HepG2 (cell line): ENCODE data around the gene PLCL2. TPM values are rescaled to one million over a fixed set of nuclear protein-coding genes. Genes with fewer than 3 reads are reported as not detected.

Source experiments
- ATAC-seq: fragments of 200-7000 bp; cut with Tn5 transposase; 3 replicates; pipeline ENCODE4 v1.9.1; 2020; ENCODE audit warnings: mild to moderate bottlenecking, moderate library complexity
- BruUV-seq: library from RNA; stranded (reverse); fragments of 400-500 nt; replicated peaks from 2 replicates; lab custom pipeline; 2021; lab: Mats Ljungman, UMichigan
- CTCF ChIA-PET: fragments of 300-600 bp; formaldehyde crosslinking; extraction: SDS; loops from one replicate; lab custom pipeline; 2021; ENCODE audit warnings: low total read pairs, inconsistent platforms, low intra/inter-chr PET ratio; lab: Yijun Ruan, JAX
- POLR2A ChIA-PET: fragments of 350-600 bp; sonication (Branson Sonifier 250); formaldehyde crosslinking; loops from one replicate; lab custom pipeline; 2020; ENCODE audit warnings: antibody characterized with exemption, inconsistent platforms; lab: Yijun Ruan, JAX
- DNase-seq: peaks from one replicate; pipeline ENCODE4 v3.0.0-alpha.2; 2015; ENCODE audit warnings: low spot score
- FAIRE-seq: peaks from 3 replicates; lab custom pipeline; 2011; peaks lifted over from hg19 to GRCh38; lab: Jason Lieb, UNC
- H2AFZ ChIP-seq: one replicate; pipeline ENCODE4 v1.6.1; 2011; ENCODE audit warnings: low read length, inconsistent platforms
- H3K27ac ChIP-seq: fragments of 300-600 bp; 3 replicates; pipeline ENCODE4 v1.8.0; 2011; ENCODE audit warnings: mixed run types, mild to moderate bottlenecking, mixed read lengths, low read length, inconsistent platforms; ENCODE audit not compliant: insufficient read depth; ENCODE audit errors: extremely low read length
- H3K27me3 ChIP-seq, 2 experiments: fragments of 200-600 bp in 1 of 2; 2 replicates in 1 of 2; 3 replicates in 1 of 2; pipeline versions ENCODE4 v1.6.0 to v1.8.0; 2011; ENCODE audit warnings: low read length in 2 of 2, mild to moderate bottlenecking in 2 of 2, moderate library complexity in 2 of 2, inconsistent platforms in 1 of 2; ENCODE audit not compliant: insufficient read depth in 2 of 2, control insufficient read depth in 1 of 2
- H3K36me3 ChIP-seq, 2 experiments: fragments of 200-600 bp in 1 of 2; replicated peaks in 1 of 2; 2 replicates in 1 of 2; 3 replicates in 1 of 2; pipeline versions ENCODE4 v1.5.1 to v1.8.0; 2011; ENCODE audit warnings: low read length in 2 of 2, inconsistent platforms in 1 of 2; ENCODE audit not compliant: insufficient read depth in 2 of 2, control insufficient read depth in 1 of 2
- H3K4me1 ChIP-seq: 2 replicates; pipeline ENCODE4 v1.5.1; 2012; ENCODE audit warnings: low read length, inconsistent platforms; ENCODE audit not compliant: insufficient read depth
- H3K4me2 ChIP-seq: 2 replicates; pipeline ENCODE4 v1.6.0; 2011; ENCODE audit warnings: low read depth, low read length, inconsistent platforms
- H3K4me3 ChIP-seq, 3 experiments: fragments of 200-600 bp in 1 of 3; sonication (generic), shearing (Covaris generic) in 1 of 3; replicated peaks in 1 of 3; 2 replicates each; pipeline ENCODE4 v1.5.1; 2011 to 2016; ENCODE audit warnings: low read length in 3 of 3, inconsistent platforms in 2 of 3, low read depth in 2 of 3, mild to moderate bottlenecking in 2 of 3, control low read depth in 1 of 3, mixed read lengths in 1 of 3; ENCODE audit not compliant: insufficient read depth in 1 of 3
- H3K79me2 ChIP-seq: one replicate; pipeline ENCODE4 v1.6.1; 2011; ENCODE audit warnings: low read length, inconsistent platforms; ENCODE audit not compliant: insufficient read depth
- H3K9ac ChIP-seq: 2 replicates; pipeline ENCODE4 v1.6.0; 2011; ENCODE audit warnings: mild to moderate bottlenecking, low read depth, low read length, inconsistent platforms; ENCODE audit not compliant: insufficient read depth
- H3K9me3 ChIP-seq: 2 replicates; pipeline ENCODE4 v1.5.1; 2012; ENCODE audit warnings: mild to moderate bottlenecking, low read length
- H4K20me1 ChIP-seq: 2 replicates; pipeline ENCODE4 v1.6.0; 2011; ENCODE audit warnings: inconsistent platforms, mild to moderate bottlenecking, low read length, moderate library complexity; ENCODE audit not compliant: insufficient read depth
- ARNT ChIP-seq: fragments of 450-650 bp; IDR thresholded peaks from 2 replicates; pipeline ENCODE4 v1.6.1; 2017
- CREM ChIP-seq, 2 experiments: sonication (generic) in 1 of 2; formaldehyde crosslinking in 1 of 2; IDR thresholded peaks; 2 replicates each; pipeline versions ENCODE4 v1.4.0 to v1.6.1; 2016 to 2020; ENCODE audit warnings: antibody characterized with exemption in 1 of 2, mild to moderate bottlenecking in 1 of 2, missing genetic modification reagents in 1 of 2
- ETV5 ChIP-seq: IDR thresholded peaks from 2 replicates; pipeline ENCODE4 v1.6.1; 2018; ENCODE audit warnings: missing biosample characterization, missing genetic modification reagents, inconsistent platforms, borderline replicate concordance
- GATA4 ChIP-seq: sonication (generic); IDR thresholded peaks from 2 replicates; pipeline ENCODE4 v1.6.1; 2016; ENCODE audit warnings: antibody characterized with exemption, low read depth, borderline replicate concordance
- KAT2B ChIP-seq: fragments of 150-350 bp; IDR thresholded peaks from 2 replicates; pipeline ENCODE4 v1.6.1; 2014; ENCODE audit warnings: low read depth, low read length, borderline replicate concordance
- NKX3-1 ChIP-seq: sonication (generic); formaldehyde crosslinking; IDR thresholded peaks from 2 replicates; pipeline ENCODE4 v1.5.0; 2020; ENCODE audit warnings: missing genetic modification reagents
- RBFOX2 ChIP-seq: fragments of 200-400 bp; formaldehyde crosslinking; IDR thresholded peaks from 2 replicates; pipeline ENCODE4 v1.6.1; 2017; ENCODE audit warnings: low read depth, mild to moderate bottlenecking, low read length
- TCF7 ChIP-seq: sonication (generic); IDR thresholded peaks from 2 replicates; pipeline ENCODE4 v1.6.1; 2016; ENCODE audit warnings: antibody characterized with exemption, low read depth
- ZBTB34 ChIP-seq: sonication (generic); formaldehyde crosslinking; IDR thresholded peaks from 2 replicates; pipeline ENCODE4 v1.8.0; 2022; ENCODE audit warnings: mild to moderate bottlenecking, missing genetic modification reagents
- ZBTB37 ChIP-seq: sonication (generic); formaldehyde crosslinking; IDR thresholded peaks from 2 replicates; pipeline ENCODE4 v1.4.0; 2020; ENCODE audit warnings: mild to moderate bottlenecking, missing genetic modification reagents
- ZNF280B ChIP-seq: sonication (generic); formaldehyde crosslinking; IDR thresholded peaks from 2 replicates; pipeline ENCODE4 v1.5.0; 2020; ENCODE audit warnings: missing genetic modification reagents, mild to moderate bottlenecking, borderline replicate concordance
- ZNF530 ChIP-seq: sonication (generic); formaldehyde crosslinking; IDR thresholded peaks from 2 replicates; pipeline ENCODE4 v1.5.0; 2020; ENCODE audit warnings: low read depth, mild to moderate bottlenecking, missing genetic modification reagents
- ZNF552 ChIP-seq: sonication (generic); formaldehyde crosslinking; IDR thresholded peaks from 2 replicates; pipeline ENCODE4 v1.9.0; 2022; ENCODE audit warnings: missing genetic modification reagents, mild to moderate bottlenecking, borderline replicate concordance
- ZNF577 ChIP-seq: sonication (generic); formaldehyde crosslinking; IDR thresholded peaks from 2 replicates; pipeline ENCODE4 v1.4.0; 2020; ENCODE audit warnings: mild to moderate bottlenecking, low read depth, missing genetic modification reagents, borderline replicate concordance
- ZNF790 ChIP-seq: sonication (generic); formaldehyde crosslinking; IDR thresholded peaks from 2 replicates; pipeline ENCODE4 v1.8.0; 2022; ENCODE audit warnings: missing genetic modification reagents, mild to moderate bottlenecking, borderline replicate concordance
- WGBS: methylation state at CpG from one replicate; pipeline ENCODE4 v1.1.6; 2017; ENCODE audit warnings: low lambda C conversion rate; 5-methylcytosine and 5-hydroxymethylcytosine counted together
- in situ Hi-C: cut with HindIII; loops from 2 replicates; pipeline ENCODE4 v1.10.0; 2017; ENCODE audit warnings: low pct_unique_long_range_greater_than_20kb; ENCODE audit not compliant: extremely low pct_ligation_motif_present
- intact Hi-C: fragments of 100-400 bp; cut with micrococcal nuclease; formaldehyde crosslinking; loops from one replicate; pipeline ENCODE4 v1.10.0; 2022; ENCODE audit not compliant: unreplicated experiment
- polyA plus RNA-seq, 8 experiments: library from polyadenylated mRNA; depleted of rRNA in 3 of 8; stranded (reverse) in 7 of 8; unstranded in 1 of 8; fragments of >200 nt; fragmentation: Illumina TruSeq in 4 of 8; extraction: Trizol in 4 of 8; gene quantifications; 2 replicates each; pipeline versions ENCODE4 v1.2.1 to v1.2.3, GENCODE V29; 2011 to 2016; ENCODE audit warnings: low read depth in 4 of 8, missing spikeins in 1 of 8, mixed read lengths in 1 of 8; ENCODE audit not compliant: insufficient read depth in 1 of 8
- total RNA-seq, 5 experiments: library from RNA; depleted of rRNA; stranded (reverse); fragments of >200 nt; fragmentation: Illumina TruSeq; extraction: Trizol; gene quantifications; 2 replicates each; pipeline ENCODE4 v1.2.3, GENCODE V29; 2016; ENCODE audit warnings: low read depth in 1 of 5
- TF ChIP-seq, protein P1 (sequence below): sonication (generic); formaldehyde crosslinking; IDR thresholded peaks from 2 replicates; pipeline ENCODE4 v1.5.1; 2020; ENCODE audit warnings: missing genetic modification reagents, mild to moderate bottlenecking, borderline replicate concordance

PLCL2 gene
- total and polyA plus RNA-seq, 2 of the 13 experiments (the other 11 are each of a cell fraction or from before 2014, with no cell fraction given), result not detected

- POLR2A ChIA-PET, result no interaction called here
- Histone ChIP-seq H3K9ac (no peak overlapping the region), H3K36me3 (no peaks in the 10 kb centered on the region), H3K4me3 (no peak overlapping the region), H4K20me1 (no peaks in the 10 kb centered on the region), H2AFZ (no peak overlapping the region), H3K27me3 (peaks cover 0 to 10% of the 10 kb centered on the region in 2 experiments; a peak in 1 of 5 replicates), H3K27ac (no peak overlapping the region), H3K79me2 (no peaks in the 10 kb centered on the region), H3K9me3 (no peaks in the 10 kb centered on the region), H3K4me1 (no peaks in the 10 kb centered on the region), H3K4me2 (no peak overlapping the region)
- DNase-seq (no peak), FAIRE-seq (no peak), ATAC-seq (no peak)
- in situ Hi-C loops (no loop called here), intact Hi-C loops (no loop called here)
- CTCF ChIA-PET, result no interaction called here
- WGBS, result 1% methylated on average over 4 of the region's 4 CpGs
- TF ChIP-seq KAT2B (no peak), TCF7 (no peak), ZBTB34 (CRISPR knock-in tag) (no peak), CREM (IDR thresholded peaks at IDR 0.05) (no peak), CREM (CRISPR knock-in tag; IDR thresholded peaks at IDR 0.05) (no peak), ARNT (no peak), ZNF552 (no peak), ZNF530 (CRISPR knock-in tag) (no peak), NKX3-1 (no peak), ZBTB37 (CRISPR knock-in tag) (no peak), GATA4 (no peak), ZNF280B (CRISPR knock-in tag) (no peak), ETV5 (CRISPR knock-in tag) (no peak), RBFOX2 (no peak), ZNF790 (CRISPR knock-in tag) (no peak), ZNF577 (no peak)
- TF ChIP-seq, protein P1, sequence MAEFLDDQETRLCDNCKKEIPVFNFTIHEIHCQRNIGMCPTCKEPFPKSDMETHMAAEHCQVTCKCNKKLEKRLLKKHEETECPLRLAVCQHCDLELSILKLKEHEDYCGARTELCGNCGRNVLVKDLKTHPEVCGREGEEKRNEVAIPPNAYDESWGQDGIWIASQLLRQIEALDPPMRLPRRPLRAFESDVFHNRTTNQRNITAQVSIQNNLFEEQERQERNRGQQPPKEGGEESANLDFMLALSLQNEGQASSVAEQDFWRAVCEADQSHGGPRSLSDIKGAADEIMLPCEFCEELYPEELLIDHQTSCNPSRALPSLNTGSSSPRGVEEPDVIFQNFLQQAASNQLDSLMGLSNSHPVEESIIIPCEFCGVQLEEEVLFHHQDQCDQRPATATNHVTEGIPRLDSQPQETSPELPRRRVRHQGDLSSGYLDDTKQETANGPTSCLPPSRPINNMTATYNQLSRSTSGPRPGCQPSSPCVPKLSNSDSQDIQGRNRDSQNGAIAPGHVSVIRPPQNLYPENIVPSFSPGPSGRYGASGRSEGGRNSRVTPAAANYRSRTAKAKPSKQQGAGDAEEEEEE (CRISPR knock-in tag), result no peak
- BruUV-seq, result no TSS peak
Observed at GRCh38 chr3:16900779-16901440, 16.2 kb downstream of the PLCL2 start.
